ENCODE measurements around the gene EXOC6B.

EXOC6B gene

GRCh38 chr2:72718876-72719275 lies 107.0 kb downstream of the EXOC6B start:
- no peaks in the 10 kb centered on the region for H3K9me3 ChIP-seq (ENCODE audit: control insufficient read depth, insufficient read depth, low read depth, low read length)
- no peak overlapping the region for H3K4me3 ChIP-seq (ENCODE audit: low read depth, low read length)
- CTCF ChIA-PET, result interaction anchor here (0.9 kb wide), 1 partner anchor 143 kb away, joined by 3 read pairs; no protein-coding TSS in a partner anchor
- POLR2A ChIA-PET, result no interaction called here
- H3K36me3 ChIP-seq (ENCODE audit: control insufficient read depth in 2 of 2, insufficient read depth in 1 of 2, low read length in 2 of 2), result peaks cover 6 to 10% of the 10 kb centered on the region in 2 experiments; a peak in 2 of 3 replicates
- peaks cover 29% of the 10 kb centered on the region for H3K4me1 ChIP-seq (ENCODE audit: control insufficient read depth, insufficient read depth, low read length)
- no peak for TF ChIP-seq ZNF169 (tag by site-specific recombination; IDR thresholded peaks at IDR 0.05)
- TF ChIP-seq WT1 (tag by site-specific recombination; IDR thresholded peaks at IDR 0.05), result no peak
- TF ChIP-seq ZNF426 (tag by site-specific recombination; IDR thresholded peaks at IDR 0.05), result no peak
- no peak for TF ChIP-seq ZNF366 (tag by site-specific recombination; conservative IDR thresholded peaks at IDR 0.05)
- TF ChIP-seq ZNF48 (tag by site-specific recombination; IDR thresholded peaks at IDR 0.05), result no peak
- no peak for TF ChIP-seq TRIM28 (IDR thresholded peaks at IDR 0.05; ENCODE audit: borderline replicate concordance, low read length)
- TF ChIP-seq ZNF398 (tag by site-specific recombination; IDR thresholded peaks at IDR 0.05), result no peak
- TF ChIP-seq TCF7L2 (IDR thresholded peaks at IDR 0.05; ENCODE audit: borderline replicate concordance, low read depth, low read length), result no peak
- TF ChIP-seq ZBTB17 (tag by site-specific recombination; IDR thresholded peaks at IDR 0.05), result no peak
- no peak for TF ChIP-seq EGR2 (tag by site-specific recombination; IDR thresholded peaks at IDR 0.05; ENCODE audit: low read depth)
- no peak for TF ChIP-seq ZSCAN4 (tag by site-specific recombination; IDR thresholded peaks at IDR 0.05)
- TF ChIP-seq ZBTB7A (tag by site-specific recombination; IDR thresholded peaks at IDR 0.05; ENCODE audit: low read depth), result no peak
- no peak for TF ChIP-seq ZNF24 (tag by site-specific recombination; IDR thresholded peaks at IDR 0.05)
- no peak for TF ChIP-seq SETDB1 (IDR thresholded peaks at IDR 0.05; ENCODE audit: insufficient read length, low read length)
- no peak for TF ChIP-seq ZNF548 (tag by site-specific recombination; IDR thresholded peaks at IDR 0.05)
- no peak for TF ChIP-seq ZNF248 (tag by site-specific recombination; IDR thresholded peaks at IDR 0.05)
- TF ChIP-seq ZNF121 (tag by site-specific recombination; IDR thresholded peaks at IDR 0.05), result no peak
- TF ChIP-seq ZSCAN18 (tag by site-specific recombination; IDR thresholded peaks at IDR 0.05), result no peak
- TF ChIP-seq ZSCAN30 (tag by site-specific recombination; IDR thresholded peaks at IDR 0.05), result no peak
- no peak overlapping the region for H3K27ac ChIP-seq (ENCODE audit: extremely low read depth, low read depth, low read length)

GRCh38 chr2:72716601-72717000 lies 109.2 kb downstream of the EXOC6B start:
- Histone ChIP-seq H3K27ac (ENCODE audit: extremely low read depth, low read depth, low read length) (no peak overlapping the region), H3K9me3 (ENCODE audit: control insufficient read depth, insufficient read depth, low read depth, low read length) (no peaks in the 10 kb centered on the region), H3K4me1 (ENCODE audit: control insufficient read depth, insufficient read depth, low read length) (peaks cover 16% of the 10 kb centered on the region), H3K36me3 (ENCODE audit: control insufficient read depth in 2 of 2, insufficient read depth in 1 of 2, low read length in 2 of 2) (peaks cover 6 to 10% of the 10 kb centered on the region in 2 experiments; a peak in 2 of 3 replicates), H3K4me3 (ENCODE audit: low read depth, low read length) (no peak overlapping the region)
- POLR2A ChIA-PET, result no interaction called here
- CTCF ChIA-PET, result interaction anchor here (1.6 kb wide), 1 partner anchor 171 kb away, joined by 3 read pairs; the partner anchor contains the start of gene SPR
- TF ChIP-seq FEZF1 (tag by site-specific recombination; IDR thresholded peaks at IDR 0.05) (no peak), REST (tag by site-specific recombination; IDR thresholded peaks at IDR 0.05) (no peak), ZNF148 (tag by site-specific recombination; IDR thresholded peaks at IDR 0.05; ENCODE audit: borderline replicate concordance) (no peak), ZNF510 (tag by site-specific recombination; IDR thresholded peaks at IDR 0.05; ENCODE audit: insufficient replicate concordance) (no peak), ATF2 (tag by site-specific recombination; IDR thresholded peaks at IDR 0.05; ENCODE audit: low read depth) (no peak), KLF1 (tag by site-specific recombination; IDR thresholded peaks at IDR 0.05) (no peak)
